HepG2 (cell line): Measurements from ENCODE around the gene TMEM134. TPM values are rescaled to one million over a fixed set of nuclear protein-coding genes. Genes with fewer than 3 reads are reported as not detected.
A peak's percentile ranks its signal among the peaks of the same experiment; 100 is the strongest.

Experiments
- CCAR2 ChIP-seq: fragments of 200-400 bp; formaldehyde crosslinking; optimal IDR thresholded peaks from 2 replicates; pipeline ENCODE3; 2018; ENCODE audit warnings: low read depth, mild to moderate bottlenecking, low read length, moderate library complexity
- IRF2 ChIP-seq: IDR thresholded peaks from 2 replicates; pipeline ENCODE4 v1.6.1; 2018; ENCODE audit warnings: missing genetic modification reagents, missing compliant biosample characterization
- JDP2 ChIP-seq: sonication (generic); formaldehyde crosslinking; IDR thresholded peaks from 2 replicates; pipeline ENCODE4 v1.8.1; 2022; ENCODE audit warnings: missing genetic modification reagents, borderline replicate concordance
- TP53 ChIP-seq: sonication (generic); formaldehyde crosslinking; conservative IDR thresholded peaks from 2 replicates; pipeline ENCODE4 v1.4.0; 2020; ENCODE audit warnings: missing genetic modification reagents
- TRIM24 ChIP-seq: sonication (generic); formaldehyde crosslinking; IDR thresholded peaks from 2 replicates; pipeline ENCODE4 v1.8.0; 2022; ENCODE audit warnings: mild to moderate bottlenecking, missing genetic modification reagents
- ZSCAN20 ChIP-seq: sonication (generic); formaldehyde crosslinking; IDR thresholded peaks from 2 replicates; pipeline ENCODE4 v1.4.0; 2020; ENCODE audit warnings: missing genetic modification reagents, mild to moderate bottlenecking, borderline replicate concordance
- polyA plus RNA-seq, 8 experiments: library from polyadenylated mRNA; depleted of rRNA in 3 of 8; stranded (reverse) in 7 of 8; unstranded in 1 of 8; fragments of >200 nt; fragmentation: Illumina TruSeq in 4 of 8; extraction: Trizol in 4 of 8; gene quantifications; 2 replicates each; pipeline versions ENCODE4 v1.2.1 to v1.2.3, GENCODE V29; 2011 to 2016; ENCODE audit warnings: low read depth in 4 of 8, missing spikeins in 1 of 8, mixed read lengths in 1 of 8; ENCODE audit not compliant: insufficient read depth in 1 of 8
- total RNA-seq, 5 experiments: library from RNA; depleted of rRNA; stranded (reverse); fragments of >200 nt; fragmentation: Illumina TruSeq; extraction: Trizol; gene quantifications; 2 replicates each; pipeline ENCODE4 v1.2.3, GENCODE V29; 2016; ENCODE audit warnings: low read depth in 1 of 5
- TF ChIP-seq, protein P1 (sequence below): IDR thresholded peaks from 2 replicates; pipeline ENCODE4 v1.4.0; 2020; ENCODE audit warnings: mild to moderate bottlenecking, missing genetic modification reagents
- TF ChIP-seq, protein P2 (sequence below): sonication (generic); formaldehyde crosslinking; IDR thresholded peaks from 2 replicates; pipeline ENCODE4 v1.4.0; 2020; ENCODE audit warnings: missing genetic modification reagents
- TF ChIP-seq, protein P3 (sequence below): sonication (generic); formaldehyde crosslinking; IDR thresholded peaks from 2 replicates; pipeline ENCODE4 v1.5.0; 2020; ENCODE audit warnings: missing genetic modification reagents
- TF ChIP-seq, protein P4 (sequence below): sonication (generic); formaldehyde crosslinking; IDR thresholded peaks from 2 replicates; pipeline ENCODE4 v1.8.1; 2022; ENCODE audit warnings: mild to moderate bottlenecking, missing genetic modification reagents
- TF ChIP-seq, protein P5 (sequence below): sonication (generic); formaldehyde crosslinking; IDR thresholded peaks from 2 replicates; pipeline ENCODE4 v1.4.0; 2020; ENCODE audit warnings: mild to moderate bottlenecking, missing genetic modification reagents, borderline replicate concordance
- TF ChIP-seq, protein P6 (sequence below): IDR thresholded peaks from 2 replicates; pipeline ENCODE4 v1.6.1; 2016; ENCODE audit warnings: missing compliant biosample characterization, missing genetic modification reagents, borderline replicate concordance

The TMEM134 gene
- total and polyA plus RNA-seq, 2 of the 13 experiments (the other 11 are each of a cell fraction or from before 2014, with no cell fraction given) = 6.9 to 26.9 TPM

DNA sequence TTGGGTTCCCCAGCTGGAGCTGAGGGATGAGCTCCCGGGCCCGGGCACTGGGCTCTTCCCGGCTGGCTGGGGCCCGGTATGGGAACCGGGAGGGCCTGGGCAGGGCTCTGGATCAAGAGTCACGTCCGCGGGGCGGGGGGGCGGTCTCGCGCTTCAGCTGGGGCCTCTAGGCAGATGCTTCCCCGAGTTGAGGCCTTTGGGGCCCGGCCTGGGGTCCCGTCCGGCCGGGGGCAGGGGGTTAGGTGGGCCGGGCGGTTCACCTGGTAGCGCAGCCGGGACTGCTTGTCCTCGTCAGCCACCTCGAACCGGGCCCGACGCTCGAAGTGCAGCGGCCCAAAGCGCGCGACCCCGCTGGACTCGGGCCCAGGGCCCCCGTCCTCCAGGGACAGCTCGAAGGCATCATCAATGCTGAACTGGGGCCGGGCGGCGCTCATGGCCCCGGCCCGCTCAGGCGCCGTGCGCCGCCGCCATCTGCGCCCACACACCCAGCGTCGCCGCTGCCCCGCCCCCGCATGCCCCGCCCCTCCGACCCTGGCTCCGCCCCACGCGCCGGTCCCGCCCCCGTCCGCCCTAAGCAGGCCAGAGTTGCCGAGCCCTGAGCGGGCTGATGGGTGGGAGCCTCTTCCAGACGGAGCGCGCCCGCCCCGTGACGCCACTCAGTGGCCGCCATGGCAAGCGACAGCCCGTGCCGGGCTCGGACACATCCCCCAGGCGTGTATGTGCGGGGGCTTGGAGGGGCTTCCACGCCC lies at the start of gene TMEM134 (continued):
- TF ChIP-seq, protein P1, sequence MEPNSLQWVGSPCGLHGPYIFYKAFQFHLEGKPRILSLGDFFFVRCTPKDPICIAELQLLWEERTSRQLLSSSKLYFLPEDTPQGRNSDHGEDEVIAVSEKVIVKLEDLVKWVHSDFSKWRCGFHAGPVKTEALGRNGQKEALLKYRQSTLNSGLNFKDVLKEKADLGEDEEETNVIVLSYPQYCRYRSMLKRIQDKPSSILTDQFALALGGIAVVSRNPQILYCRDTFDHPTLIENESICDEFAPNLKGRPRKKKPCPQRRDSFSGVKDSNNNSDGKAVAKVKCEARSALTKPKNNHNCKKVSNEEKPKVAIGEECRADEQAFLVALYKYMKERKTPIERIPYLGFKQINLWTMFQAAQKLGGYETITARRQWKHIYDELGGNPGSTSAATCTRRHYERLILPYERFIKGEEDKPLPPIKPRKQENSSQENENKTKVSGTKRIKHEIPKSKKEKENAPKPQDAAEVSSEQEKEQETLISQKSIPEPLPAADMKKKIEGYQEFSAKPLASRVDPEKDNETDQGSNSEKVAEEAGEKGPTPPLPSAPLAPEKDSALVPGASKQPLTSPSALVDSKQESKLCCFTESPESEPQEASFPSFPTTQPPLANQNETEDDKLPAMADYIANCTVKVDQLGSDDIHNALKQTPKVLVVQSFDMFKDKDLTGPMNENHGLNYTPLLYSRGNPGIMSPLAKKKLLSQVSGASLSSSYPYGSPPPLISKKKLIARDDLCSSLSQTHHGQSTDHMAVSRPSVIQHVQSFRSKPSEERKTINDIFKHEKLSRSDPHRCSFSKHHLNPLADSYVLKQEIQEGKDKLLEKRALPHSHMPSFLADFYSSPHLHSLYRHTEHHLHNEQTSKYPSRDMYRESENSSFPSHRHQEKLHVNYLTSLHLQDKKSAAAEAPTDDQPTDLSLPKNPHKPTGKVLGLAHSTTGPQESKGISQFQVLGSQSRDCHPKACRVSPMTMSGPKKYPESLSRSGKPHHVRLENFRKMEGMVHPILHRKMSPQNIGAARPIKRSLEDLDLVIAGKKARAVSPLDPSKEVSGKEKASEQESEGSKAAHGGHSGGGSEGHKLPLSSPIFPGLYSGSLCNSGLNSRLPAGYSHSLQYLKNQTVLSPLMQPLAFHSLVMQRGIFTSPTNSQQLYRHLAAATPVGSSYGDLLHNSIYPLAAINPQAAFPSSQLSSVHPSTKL = no peak; the same call in none of the 2 replicates
- TF ChIP-seq, protein P2, sequence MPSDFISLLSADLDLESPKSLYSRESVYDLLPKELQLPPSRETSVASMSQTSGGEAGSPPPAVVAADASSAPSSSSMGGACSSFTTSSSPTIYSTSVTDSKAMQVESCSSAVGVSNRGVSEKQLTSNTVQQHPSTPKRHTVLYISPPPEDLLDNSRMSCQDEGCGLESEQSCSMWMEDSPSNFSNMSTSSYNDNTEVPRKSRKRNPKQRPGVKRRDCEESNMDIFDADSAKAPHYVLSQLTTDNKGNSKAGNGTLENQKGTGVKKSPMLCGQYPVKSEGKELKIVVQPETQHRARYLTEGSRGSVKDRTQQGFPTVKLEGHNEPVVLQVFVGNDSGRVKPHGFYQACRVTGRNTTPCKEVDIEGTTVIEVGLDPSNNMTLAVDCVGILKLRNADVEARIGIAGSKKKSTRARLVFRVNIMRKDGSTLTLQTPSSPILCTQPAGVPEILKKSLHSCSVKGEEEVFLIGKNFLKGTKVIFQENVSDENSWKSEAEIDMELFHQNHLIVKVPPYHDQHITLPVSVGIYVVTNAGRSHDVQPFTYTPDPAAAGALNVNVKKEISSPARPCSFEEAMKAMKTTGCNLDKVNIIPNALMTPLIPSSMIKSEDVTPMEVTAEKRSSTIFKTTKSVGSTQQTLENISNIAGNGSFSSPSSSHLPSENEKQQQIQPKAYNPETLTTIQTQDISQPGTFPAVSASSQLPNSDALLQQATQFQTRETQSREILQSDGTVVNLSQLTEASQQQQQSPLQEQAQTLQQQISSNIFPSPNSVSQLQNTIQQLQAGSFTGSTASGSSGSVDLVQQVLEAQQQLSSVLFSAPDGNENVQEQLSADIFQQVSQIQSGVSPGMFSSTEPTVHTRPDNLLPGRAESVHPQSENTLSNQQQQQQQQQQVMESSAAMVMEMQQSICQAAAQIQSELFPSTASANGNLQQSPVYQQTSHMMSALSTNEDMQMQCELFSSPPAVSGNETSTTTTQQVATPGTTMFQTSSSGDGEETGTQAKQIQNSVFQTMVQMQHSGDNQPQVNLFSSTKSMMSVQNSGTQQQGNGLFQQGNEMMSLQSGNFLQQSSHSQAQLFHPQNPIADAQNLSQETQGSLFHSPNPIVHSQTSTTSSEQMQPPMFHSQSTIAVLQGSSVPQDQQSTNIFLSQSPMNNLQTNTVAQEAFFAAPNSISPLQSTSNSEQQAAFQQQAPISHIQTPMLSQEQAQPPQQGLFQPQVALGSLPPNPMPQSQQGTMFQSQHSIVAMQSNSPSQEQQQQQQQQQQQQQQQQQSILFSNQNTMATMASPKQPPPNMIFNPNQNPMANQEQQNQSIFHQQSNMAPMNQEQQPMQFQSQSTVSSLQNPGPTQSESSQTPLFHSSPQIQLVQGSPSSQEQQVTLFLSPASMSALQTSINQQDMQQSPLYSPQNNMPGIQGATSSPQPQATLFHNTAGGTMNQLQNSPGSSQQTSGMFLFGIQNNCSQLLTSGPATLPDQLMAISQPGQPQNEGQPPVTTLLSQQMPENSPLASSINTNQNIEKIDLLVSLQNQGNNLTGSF (CRISPR knock-in tag) = no peak
- TF ChIP-seq TRIM24 (CRISPR knock-in tag) (no peak), JDP2 (CRISPR knock-in tag) (no peak), IRF2 (peak; percentile 75; the same call in 1 of the 2 replicates), TP53 (CRISPR knock-in tag) (0 out of 2 replicates have a peak, but pooled peaks have one; percentile 41), ZSCAN20 (no peak; the same call in 1 of the 2 replicates), CCAR2 (no peak)
- TF ChIP-seq, protein P3, sequence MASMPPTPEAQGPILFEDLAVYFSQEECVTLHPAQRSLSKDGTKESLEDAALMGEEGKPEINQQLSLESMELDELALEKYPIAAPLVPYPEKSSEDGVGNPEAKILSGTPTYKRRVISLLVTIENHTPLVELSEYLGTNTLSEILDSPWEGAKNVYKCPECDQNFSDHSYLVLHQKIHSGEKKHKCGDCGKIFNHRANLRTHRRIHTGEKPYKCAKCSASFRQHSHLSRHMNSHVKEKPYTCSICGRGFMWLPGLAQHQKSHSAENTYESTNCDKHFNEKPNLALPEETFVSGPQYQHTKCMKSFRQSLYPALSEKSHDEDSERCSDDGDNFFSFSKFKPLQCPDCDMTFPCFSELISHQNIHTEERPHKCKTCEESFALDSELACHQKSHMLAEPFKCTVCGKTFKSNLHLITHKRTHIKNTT (CRISPR knock-in tag) = no peak
- TF ChIP-seq, protein P4, sequence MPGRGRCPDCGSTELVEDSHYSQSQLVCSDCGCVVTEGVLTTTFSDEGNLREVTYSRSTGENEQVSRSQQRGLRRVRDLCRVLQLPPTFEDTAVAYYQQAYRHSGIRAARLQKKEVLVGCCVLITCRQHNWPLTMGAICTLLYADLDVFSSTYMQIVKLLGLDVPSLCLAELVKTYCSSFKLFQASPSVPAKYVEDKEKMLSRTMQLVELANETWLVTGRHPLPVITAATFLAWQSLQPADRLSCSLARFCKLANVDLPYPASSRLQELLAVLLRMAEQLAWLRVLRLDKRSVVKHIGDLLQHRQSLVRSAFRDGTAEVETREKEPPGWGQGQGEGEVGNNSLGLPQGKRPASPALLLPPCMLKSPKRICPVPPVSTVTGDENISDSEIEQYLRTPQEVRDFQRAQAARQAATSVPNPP = no peak
- TF ChIP-seq, protein P5, sequence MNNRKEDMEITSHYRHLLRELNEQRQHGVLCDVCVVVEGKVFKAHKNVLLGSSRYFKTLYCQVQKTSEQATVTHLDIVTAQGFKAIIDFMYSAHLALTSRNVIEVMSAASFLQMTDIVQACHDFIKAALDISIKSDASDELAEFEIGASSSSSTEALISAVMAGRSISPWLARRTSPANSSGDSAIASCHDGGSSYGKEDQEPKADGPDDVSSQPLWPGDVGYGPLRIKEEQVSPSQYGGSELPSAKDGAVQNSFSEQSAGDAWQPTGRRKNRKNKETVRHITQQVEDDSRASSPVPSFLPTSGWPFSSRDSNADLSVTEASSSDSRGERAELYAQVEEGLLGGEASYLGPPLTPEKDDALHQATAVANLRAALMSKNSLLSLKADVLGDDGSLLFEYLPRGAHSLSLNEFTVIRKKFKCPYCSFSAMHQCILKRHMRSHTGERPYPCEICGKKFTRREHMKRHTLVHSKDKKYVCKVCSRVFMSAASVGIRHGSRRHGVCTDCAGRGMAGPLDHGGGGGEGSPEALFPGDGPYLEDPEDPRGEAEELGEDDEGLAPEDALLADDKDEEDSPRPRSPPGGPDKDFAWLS = no peak
- TF ChIP-seq, protein P6, sequence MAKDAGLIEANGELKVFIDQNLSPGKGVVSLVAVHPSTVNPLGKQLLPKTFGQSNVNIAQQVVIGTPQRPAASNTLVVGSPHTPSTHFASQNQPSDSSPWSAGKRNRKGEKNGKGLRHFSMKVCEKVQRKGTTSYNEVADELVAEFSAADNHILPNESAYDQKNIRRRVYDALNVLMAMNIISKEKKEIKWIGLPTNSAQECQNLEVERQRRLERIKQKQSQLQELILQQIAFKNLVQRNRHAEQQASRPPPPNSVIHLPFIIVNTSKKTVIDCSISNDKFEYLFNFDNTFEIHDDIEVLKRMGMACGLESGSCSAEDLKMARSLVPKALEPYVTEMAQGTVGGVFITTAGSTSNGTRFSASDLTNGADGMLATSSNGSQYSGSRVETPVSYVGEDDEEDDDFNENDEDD (CRISPR knock-in tag) = peak; percentile 64; the same call in 1 of the 2 replicates
